ENCODE measurements around the gene CSNK1G1.
"Not testable (repeated sequence)": the region's sequence is repeated elsewhere in the genome, so short reads cannot be mapped to it uniquely, and the experiment has no call there.

CSNK1G1 gene

DNA sequence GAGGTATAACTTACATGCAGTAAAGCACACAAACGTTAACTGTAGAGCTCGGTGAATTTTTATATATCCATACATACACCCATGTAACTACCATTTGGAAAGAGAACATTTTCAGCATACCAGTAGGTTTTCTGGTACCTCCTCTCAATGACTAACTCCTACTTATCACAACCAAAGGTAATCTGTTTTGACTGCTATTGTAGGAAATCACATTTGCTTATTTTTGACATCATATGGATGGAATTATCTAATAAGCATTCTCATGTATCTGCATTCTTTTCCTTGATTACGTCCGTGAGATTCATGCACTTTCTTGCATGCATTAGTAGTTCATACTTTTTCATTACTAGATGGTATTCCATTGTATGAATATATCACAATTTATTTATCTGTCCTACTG, 76.8 kb downstream of the CSNK1G1 start:
- in situ Hi-C loops (cut with HindIII; ENCODE audit: low sequenced_read_pairs): no loop called here

DNA sequence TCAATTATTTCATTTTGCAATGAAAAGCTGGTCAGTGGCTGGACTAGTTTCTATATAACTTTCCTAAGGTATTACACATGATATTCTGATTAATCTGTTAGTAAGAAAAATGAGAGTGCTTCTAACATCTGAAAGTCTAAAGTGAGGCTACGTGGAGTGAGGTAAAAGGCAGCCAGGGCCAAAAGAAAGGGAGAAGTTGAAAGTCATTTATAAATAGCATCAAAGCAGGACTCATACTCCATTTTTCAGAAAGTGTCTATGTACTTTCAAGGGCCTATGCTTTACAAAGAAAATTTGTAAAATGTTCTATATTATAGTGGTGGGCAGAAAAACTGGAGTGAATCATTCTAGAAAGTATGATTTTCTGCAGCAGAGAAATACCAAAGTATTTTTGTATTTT, 80.0 kb downstream of the CSNK1G1 start:
- DNase-seq (ENCODE audit: low read depth): no peak
- in situ Hi-C loops (cut with HindIII; ENCODE audit: low sequenced_read_pairs): no loop called here
- no peak overlapping the region for H3K4me3 ChIP-seq (ENCODE audit: low read depth, low read length)
- TF ChIP-seq, protein P1, sequence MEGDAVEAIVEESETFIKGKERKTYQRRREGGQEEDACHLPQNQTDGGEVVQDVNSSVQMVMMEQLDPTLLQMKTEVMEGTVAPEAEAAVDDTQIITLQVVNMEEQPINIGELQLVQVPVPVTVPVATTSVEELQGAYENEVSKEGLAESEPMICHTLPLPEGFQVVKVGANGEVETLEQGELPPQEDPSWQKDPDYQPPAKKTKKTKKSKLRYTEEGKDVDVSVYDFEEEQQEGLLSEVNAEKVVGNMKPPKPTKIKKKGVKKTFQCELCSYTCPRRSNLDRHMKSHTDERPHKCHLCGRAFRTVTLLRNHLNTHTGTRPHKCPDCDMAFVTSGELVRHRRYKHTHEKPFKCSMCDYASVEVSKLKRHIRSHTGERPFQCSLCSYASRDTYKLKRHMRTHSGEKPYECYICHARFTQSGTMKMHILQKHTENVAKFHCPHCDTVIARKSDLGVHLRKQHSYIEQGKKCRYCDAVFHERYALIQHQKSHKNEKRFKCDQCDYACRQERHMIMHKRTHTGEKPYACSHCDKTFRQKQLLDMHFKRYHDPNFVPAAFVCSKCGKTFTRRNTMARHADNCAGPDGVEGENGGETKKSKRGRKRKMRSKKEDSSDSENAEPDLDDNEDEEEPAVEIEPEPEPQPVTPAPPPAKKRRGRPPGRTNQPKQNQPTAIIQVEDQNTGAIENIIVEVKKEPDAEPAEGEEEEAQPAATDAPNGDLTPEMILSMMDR (IDR thresholded peaks at IDR 0.05; ENCODE audit: low read depth, low read length, missing control alignments): no peak

More for the DNA sequence above, 76.8 kb downstream of the CSNK1G1 start:
- no peak for DNase-seq (ENCODE audit: low read depth)
- TF ChIP-seq, protein P1 (IDR thresholded peaks at IDR 0.05; ENCODE audit: low read depth, low read length, missing control alignments): no peak
- H3K4me3 ChIP-seq (ENCODE audit: low read depth, low read length): no peak overlapping the region

DNA sequence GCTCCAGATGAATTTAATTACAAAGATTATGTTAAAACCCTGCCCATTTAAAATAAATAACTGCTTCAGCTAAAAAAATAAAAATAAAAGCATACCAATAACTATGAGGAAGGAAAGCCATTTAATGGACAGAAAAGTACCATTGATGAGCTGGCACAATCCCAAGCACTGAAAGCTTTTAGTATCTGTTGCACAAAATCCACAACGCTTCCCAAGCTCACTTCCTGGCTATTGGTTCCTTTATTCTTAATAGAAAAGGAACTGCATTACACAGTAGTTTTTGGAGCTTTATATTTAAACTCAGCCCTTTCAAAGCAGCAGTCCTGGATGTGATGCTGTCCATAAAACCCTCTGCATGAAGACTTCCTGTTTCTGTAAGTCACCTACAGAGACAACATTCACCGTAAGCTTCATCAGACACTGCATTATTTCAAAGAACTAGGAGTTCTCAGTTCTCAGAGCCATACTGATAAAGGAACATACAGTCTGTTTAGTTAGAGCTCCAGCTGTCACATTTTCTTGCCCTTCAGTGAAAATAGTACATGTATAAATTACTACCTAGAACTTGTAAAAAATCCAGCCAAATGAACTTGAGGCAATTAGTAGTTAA, 81.5 kb downstream of the CSNK1G1 start:
- no peak for DNase-seq (ENCODE audit: low read depth)
- in situ Hi-C loops (cut with HindIII; ENCODE audit: low sequenced_read_pairs): no loop called here
- TF ChIP-seq, protein P1 (IDR thresholded peaks at IDR 0.05; ENCODE audit: low read depth, low read length, missing control alignments): no peak
- H3K4me3 ChIP-seq (ENCODE audit: low read depth, low read length): no peak overlapping the region

DNA sequence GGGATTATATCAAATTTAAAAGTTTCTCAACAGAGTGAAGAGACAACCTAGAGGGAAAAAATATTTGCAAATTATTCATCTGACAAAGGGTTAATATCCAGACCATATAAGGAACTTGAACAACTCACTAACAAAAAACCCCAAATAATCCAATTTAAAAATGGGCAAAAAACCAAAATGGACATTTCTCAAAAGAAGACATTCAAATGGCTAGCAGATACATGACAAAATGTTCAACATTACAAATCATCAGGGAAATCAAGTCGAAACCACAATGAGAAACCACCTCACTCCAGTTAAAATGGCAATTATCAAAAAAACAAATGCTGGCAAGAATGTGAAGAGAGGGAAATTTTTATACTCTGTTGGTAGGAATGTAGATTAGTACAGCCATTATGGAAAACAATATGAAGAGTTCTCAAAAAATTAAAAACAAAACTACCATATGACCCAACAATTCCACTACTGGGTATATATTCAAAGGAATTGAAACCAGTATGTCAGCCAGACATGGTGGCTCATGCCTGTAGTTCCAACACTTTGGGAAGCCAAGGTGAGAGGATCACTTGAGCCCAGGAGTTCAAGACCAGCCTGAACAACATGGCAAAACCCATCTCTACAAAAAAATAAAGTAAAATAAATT, 88.5 kb downstream of the CSNK1G1 start:
- TF ChIP-seq, protein P1 (IDR thresholded peaks at IDR 0.05; ENCODE audit: low read depth, low read length, missing control alignments): no peak
- in situ Hi-C loops (cut with HindIII; ENCODE audit: low sequenced_read_pairs): no loop called here
- no peak overlapping the region for H3K4me3 ChIP-seq (ENCODE audit: low read depth, low read length)
- DNase-seq (ENCODE audit: low read depth): no peak

DNA sequence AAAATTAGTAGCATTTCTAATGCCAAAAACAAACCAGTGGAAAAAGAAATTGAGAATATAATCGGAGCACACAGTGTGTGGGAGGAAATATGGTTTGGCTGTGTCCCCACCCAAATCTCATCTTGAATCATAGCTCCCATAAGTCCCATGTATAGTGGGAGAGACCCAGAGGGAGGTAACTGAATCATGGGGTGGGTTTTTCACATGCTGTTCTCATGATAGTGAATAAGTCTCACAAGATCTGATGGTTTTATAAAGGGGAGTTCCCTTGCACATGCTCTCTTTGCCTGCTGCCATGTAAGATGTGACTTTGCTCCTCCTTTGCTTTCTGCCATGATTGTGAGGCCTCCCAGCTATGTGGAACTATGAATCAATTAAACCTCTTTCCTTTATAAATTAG, 90.8 kb downstream of the CSNK1G1 start:
- in situ Hi-C loops (cut with HindIII; ENCODE audit: low sequenced_read_pairs); DNase-seq (ENCODE audit: low read depth); H3K4me3 ChIP-seq (ENCODE audit: low read depth, low read length): not testable (repeated sequence)

DNA sequence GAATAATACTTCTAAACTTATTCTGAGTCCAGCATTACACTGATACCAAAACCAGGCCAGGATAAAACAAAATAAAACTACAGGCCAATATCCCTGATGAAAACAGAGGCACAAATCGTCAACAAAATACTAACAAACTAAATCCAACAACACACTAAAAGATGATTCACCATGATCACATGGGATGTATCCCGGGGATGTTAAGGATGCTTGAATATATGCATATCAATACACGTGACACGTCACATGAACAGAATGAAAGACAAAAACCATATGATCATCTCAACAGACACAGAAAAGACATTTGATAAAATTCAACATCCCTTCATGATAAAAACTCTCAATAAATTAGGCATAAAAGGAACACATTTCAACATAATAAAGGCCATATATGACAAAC, 91.5 kb downstream of the CSNK1G1 start:
- TF ChIP-seq, protein P1 (IDR thresholded peaks at IDR 0.05; ENCODE audit: low read depth, low read length, missing control alignments): no peak
- in situ Hi-C loops (cut with HindIII; ENCODE audit: low sequenced_read_pairs): no loop called here
- no peak for DNase-seq (ENCODE audit: low read depth)
- no peak overlapping the region for H3K4me3 ChIP-seq (ENCODE audit: low read depth, low read length)

DNA sequence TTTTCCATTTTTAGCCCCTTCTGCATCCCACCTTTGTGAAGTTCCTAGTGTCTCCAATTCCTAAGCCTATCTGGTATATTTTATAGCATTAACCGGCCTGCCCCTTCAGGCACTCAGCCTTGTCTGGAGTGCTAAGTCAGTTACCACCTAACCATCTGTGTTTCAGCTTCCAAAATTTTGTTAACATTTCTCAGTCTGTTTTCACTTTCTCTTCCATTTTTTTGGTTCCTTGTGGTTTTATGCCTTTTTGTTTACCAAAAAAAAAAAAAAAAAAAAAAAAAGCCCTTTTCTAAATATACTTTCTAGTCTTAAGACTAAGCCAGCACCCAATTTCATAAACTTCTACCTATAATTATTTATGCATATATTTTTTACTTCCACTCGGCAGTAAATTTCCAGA, 92.4 kb downstream of the CSNK1G1 start:
- no peak overlapping the region for H3K4me3 ChIP-seq (ENCODE audit: low read depth, low read length)
- no peak for DNase-seq (ENCODE audit: low read depth)
- TF ChIP-seq, protein P1 (IDR thresholded peaks at IDR 0.05; ENCODE audit: low read depth, low read length, missing control alignments): no peak
- in situ Hi-C loops (cut with HindIII; ENCODE audit: low sequenced_read_pairs): no loop called here

All from astrocyte of the cerebellum (primary cell).